Keratinocyte (primary cell): Measurements from ENCODE around the gene CRHR2.

Experiments
- EZH2 ChIP-seq: IDR thresholded peaks from one replicate; pipeline ENCODE4 v1.6.1; 2012; ENCODE audit warnings: inconsistent platforms, mild to moderate bottlenecking, low read length, moderate library complexity
- TF ChIP-seq, protein P1 (sequence below), 3 experiments: IDR thresholded peaks in 1 of 3; conservative IDR thresholded peaks in 1 of 3; optimal IDR thresholded peaks in 1 of 3; 2 replicates in 2 of 3; 3 replicates in 1 of 3; pipeline versions ENCODE3 to v1.5.1; 2011; ENCODE audit warnings: low read length in 3 of 3, mild to moderate bottlenecking in 3 of 3, moderate library complexity in 2 of 3, control low read depth in 1 of 3, inconsistent platforms in 1 of 3; ENCODE audit not compliant: insufficient read depth in 2 of 3; ENCODE audit errors: extremely low read depth in 1 of 3

GRCh38 chr7:30717181-30717580 lies 34.9 kb upstream of the CRHR2 start:
- TF ChIP-seq, protein P1, sequence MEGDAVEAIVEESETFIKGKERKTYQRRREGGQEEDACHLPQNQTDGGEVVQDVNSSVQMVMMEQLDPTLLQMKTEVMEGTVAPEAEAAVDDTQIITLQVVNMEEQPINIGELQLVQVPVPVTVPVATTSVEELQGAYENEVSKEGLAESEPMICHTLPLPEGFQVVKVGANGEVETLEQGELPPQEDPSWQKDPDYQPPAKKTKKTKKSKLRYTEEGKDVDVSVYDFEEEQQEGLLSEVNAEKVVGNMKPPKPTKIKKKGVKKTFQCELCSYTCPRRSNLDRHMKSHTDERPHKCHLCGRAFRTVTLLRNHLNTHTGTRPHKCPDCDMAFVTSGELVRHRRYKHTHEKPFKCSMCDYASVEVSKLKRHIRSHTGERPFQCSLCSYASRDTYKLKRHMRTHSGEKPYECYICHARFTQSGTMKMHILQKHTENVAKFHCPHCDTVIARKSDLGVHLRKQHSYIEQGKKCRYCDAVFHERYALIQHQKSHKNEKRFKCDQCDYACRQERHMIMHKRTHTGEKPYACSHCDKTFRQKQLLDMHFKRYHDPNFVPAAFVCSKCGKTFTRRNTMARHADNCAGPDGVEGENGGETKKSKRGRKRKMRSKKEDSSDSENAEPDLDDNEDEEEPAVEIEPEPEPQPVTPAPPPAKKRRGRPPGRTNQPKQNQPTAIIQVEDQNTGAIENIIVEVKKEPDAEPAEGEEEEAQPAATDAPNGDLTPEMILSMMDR (optimal IDR thresholded peaks at IDR 0.05 in 1 of 3, IDR thresholded peaks at IDR 0.05 in 1 of 3, conservative IDR thresholded peaks at IDR 0.05 in 1 of 3; ENCODE audit: extremely low read depth in 1 of 3, insufficient read depth in 2 of 3, low read length in 3 of 3), result peak in 2 of 3 experiments; percentile 6 to 8
- TF ChIP-seq EZH2, result no peak
